Measurements from ENCODE around the gene KRT31. TPM values are rescaled to one million over a fixed set of nuclear protein-coding genes. Genes with fewer than 3 reads are reported as not detected.
A peak's percentile ranks its signal among the peaks of the same experiment; 100 is the strongest.

The KRT31 gene
- total and polyA plus RNA-seq, 2 of the 4 experiments (the other 2 are of a cell fraction) = 0.05 TPM; not detected in 1

GRCh38 chr17:41417576-41418015 is 20.2 kb upstream of the KRT31 start:
- H4K91ac ChIP-seq (ENCODE audit: insufficient read depth, low read depth, low read length) = peak overlapping the region; percentile 62
- peak overlapping the region; percentile 79 for H2AK9ac ChIP-seq (replicated peaks; ENCODE audit: low read depth, low read length, poor library complexity)
- peak overlapping the region; percentile 65 for H3K4ac ChIP-seq (ENCODE audit: low read depth, low read length)
- no TSS peak for BruUV-seq (replicated peaks)
- H3K9me3 ChIP-seq (ENCODE audit: control insufficient read depth, insufficient read depth, low read length) = no peaks in the 10 kb centered on the region
- H3K4me2 ChIP-seq (ENCODE audit: low read depth, low read length) = 0 out of 2 replicates have a peak overlapping the region, but pooled peaks have one; percentile 12
- no peaks in the 10 kb centered on the region for H3K36me3 ChIP-seq (ENCODE audit: control insufficient read depth, insufficient read depth, low read length)
- no peak for TF ChIP-seq USF2 (IDR thresholded peaks at IDR 0.05; ENCODE audit: low read depth, low read length)
- TF ChIP-seq CTCF (conservative IDR thresholded peaks at IDR 0.05; ENCODE audit: low read depth, low read length) = 0 out of 2 replicates have a peak, but pooled peaks have one; percentile 20
- no peak overlapping the region for H3K4me3 ChIP-seq (ENCODE audit: insufficient read depth, low read depth, low read length)
- no peak overlapping the region for H3K23ac ChIP-seq (ENCODE audit: low read depth, low read length)
- H4K8ac ChIP-seq (ENCODE audit: low read depth in 2 of 2, low read length in 2 of 2) = peak overlapping the region; percentile 58 to 67; a peak in 2 of 4 replicates
- no peak for ATAC-seq (ENCODE audit: low read depth)
- peak overlapping the region; percentile 64 for H2BK5ac ChIP-seq (ENCODE audit: low read depth, low read length, poor library complexity, severe bottlenecking)
- peaks cover 36% of the 10 kb centered on the region for H3K4me1 ChIP-seq (ENCODE audit: control insufficient read depth, insufficient read depth, low read length)
- H3K14ac ChIP-seq (replicated peaks; ENCODE audit: low read depth, low read length) = peak overlapping the region; percentile 89; the same call in 1 of the 2 replicates
- H3K56ac ChIP-seq (ENCODE audit: extremely low read depth, insufficient read depth, low read length) = no peak overlapping the region
- intact Hi-C loops (cut with micrococcal nuclease) (no loop called here), in situ Hi-C loops (cut with MboI; ENCODE audit: low sequenced_read_pairs) (no loop called here), dilution Hi-C loops (cut with HindIII; ENCODE audit: low sequenced_read_pairs, unreplicated experiment) (no loop called here)
- H2AFZ ChIP-seq (replicated peaks; ENCODE audit: low read length, poor library complexity) = peak overlapping the region; percentile 1
- no peaks in the 10 kb centered on the region for H3K27me3 ChIP-seq (ENCODE audit: control insufficient read depth, insufficient read depth, low read length)
- peak overlapping the region; percentile 11 for H3K27ac ChIP-seq (ENCODE audit: insufficient read depth, low read length)
- DNase-seq = peak; percentile 43
- H2BK15ac ChIP-seq (ENCODE audit: low read depth, low read length) = peak overlapping the region; percentile 75; the same call in 2 of the 3 replicates
- peak overlapping the region; percentile 56 for H2BK120ac ChIP-seq (ENCODE audit: low read depth, low read length)
- H2BK20ac ChIP-seq (ENCODE audit: low read depth, low read length) = peak overlapping the region; percentile 54
- ChIA-PET POLR2A (ENCODE audit: unreplicated experiment) (no interaction called here), CTCF (interaction anchor here (1.9 kb wide), 1 partner anchor 131 kb away, joined by 4 read pairs; no protein-coding TSS in a partner anchor)
- no peaks in the 10 kb centered on the region for H4K20me1 ChIP-seq (ENCODE audit: insufficient read depth, low read length)
- H3K9me1 ChIP-seq (ENCODE audit: insufficient read depth, low read length) = peaks cover 29% of the 10 kb centered on the region
- peak overlapping the region; percentile 74; the same call in 1 of the 2 replicates for H3K18ac ChIP-seq (ENCODE audit: low read depth, low read length)
- H2AK5ac ChIP-seq (ENCODE audit: low read depth, low read length) = peak overlapping the region; percentile 85; the same call in 1 of the 2 replicates
- peak overlapping the region; percentile 83 for H4K5ac ChIP-seq (ENCODE audit: low read depth, low read length)
- H3K79me1 ChIP-seq (ENCODE audit: low read depth in 1 of 2, low read length in 2 of 2) = no peaks in the 10 kb centered on the region
- no peak overlapping the region for H3K9ac ChIP-seq (ENCODE audit: low read depth, low read length)
- 0% methylated on average over 1 of the region's 4 CpGs; no CpG with 5 or more reads in 1 of the 2 experiments for WGBS, 2 experiments (ENCODE audit: extremely low coverage in 2 of 2, insufficient read length in 1 of 2)
